ENCODE data around the gene SDSL. TPM values are rescaled to one million over a fixed set of nuclear protein-coding genes. Genes with fewer than 3 reads are reported as not detected.

Gene SDSL
- total RNA-seq, 1 experiment from 2014 or later: 0.52 TPM

GRCh38 chr12:113479590-113480335, 57.6 kb downstream of the SDSL start (continued):
- TF ChIP-seq KAT7 (CRISPR knock-in tag; IDR thresholded peaks at IDR 0.05; ENCODE audit: borderline replicate concordance) (0 out of 2 replicates have a peak, but pooled peaks have one; percentile 61), FOXJ3 (CRISPR knock-in tag; IDR thresholded peaks at IDR 0.05; ENCODE audit: borderline replicate concordance) (no peak), SMAD4 (CRISPR knock-in tag; IDR thresholded peaks at IDR 0.05) (peak; percentile 83), TP53 (CRISPR knock-in tag; IDR thresholded peaks at IDR 0.05) (peak; percentile 95), ETV6 (CRISPR knock-in tag; IDR thresholded peaks at IDR 0.05) (peak; percentile 87), CREM (CRISPR knock-in tag; IDR thresholded peaks at IDR 0.05) (peak; percentile 62; the same call in 1 of the 2 replicates), TCF7 (CRISPR knock-in tag; IDR thresholded peaks at IDR 0.05; ENCODE audit: low read depth) (no peak), ZNF423 (CRISPR knock-in tag; IDR thresholded peaks at IDR 0.05) (no peak), FOXP4 (CRISPR knock-in tag; IDR thresholded peaks at IDR 0.05) (peak; percentile 92), USF2 (CRISPR knock-in tag; IDR thresholded peaks at IDR 0.05) (0 out of 2 replicates have a peak, but pooled peaks have one; percentile 16), FOXK1 (CRISPR knock-in tag; IDR thresholded peaks at IDR 0.05) (peak; percentile 67; the same call in 1 of the 2 replicates), JUN (CRISPR knock-in tag; IDR thresholded peaks at IDR 0.05) (peak; percentile 95), MAX (CRISPR knock-in tag; IDR thresholded peaks at IDR 0.05) (peak; percentile 70; the same call in 1 of the 2 replicates), ARID4B (CRISPR knock-in tag; IDR thresholded peaks at IDR 0.05; ENCODE audit: borderline replicate concordance) (peak; percentile 99), MYBL2 (CRISPR knock-in tag; IDR thresholded peaks at IDR 0.05) (0 out of 2 replicates have a peak, but pooled peaks have one; percentile 44), ZNF219 (CRISPR knock-in tag; IDR thresholded peaks at IDR 0.05; ENCODE audit: borderline replicate concordance) (peak; percentile 91; the same call in 1 of the 2 replicates), RORB (CRISPR knock-in tag; IDR thresholded peaks at IDR 0.05) (no peak), PRDM15 (CRISPR knock-in tag; IDR thresholded peaks at IDR 0.05) (no peak)
- TF ChIP-seq, protein P1, sequence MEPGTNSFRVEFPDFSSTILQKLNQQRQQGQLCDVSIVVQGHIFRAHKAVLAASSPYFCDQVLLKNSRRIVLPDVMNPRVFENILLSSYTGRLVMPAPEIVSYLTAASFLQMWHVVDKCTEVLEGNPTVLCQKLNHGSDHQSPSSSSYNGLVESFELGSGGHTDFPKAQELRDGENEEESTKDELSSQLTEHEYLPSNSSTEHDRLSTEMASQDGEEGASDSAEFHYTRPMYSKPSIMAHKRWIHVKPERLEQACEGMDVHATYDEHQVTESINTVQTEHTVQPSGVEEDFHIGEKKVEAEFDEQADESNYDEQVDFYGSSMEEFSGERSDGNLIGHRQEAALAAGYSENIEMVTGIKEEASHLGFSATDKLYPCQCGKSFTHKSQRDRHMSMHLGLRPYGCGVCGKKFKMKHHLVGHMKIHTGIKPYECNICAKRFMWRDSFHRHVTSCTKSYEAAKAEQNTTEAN (CRISPR knock-in tag; IDR thresholded peaks at IDR 0.05): peak; percentile 90
- TF ChIP-seq, protein P2, sequence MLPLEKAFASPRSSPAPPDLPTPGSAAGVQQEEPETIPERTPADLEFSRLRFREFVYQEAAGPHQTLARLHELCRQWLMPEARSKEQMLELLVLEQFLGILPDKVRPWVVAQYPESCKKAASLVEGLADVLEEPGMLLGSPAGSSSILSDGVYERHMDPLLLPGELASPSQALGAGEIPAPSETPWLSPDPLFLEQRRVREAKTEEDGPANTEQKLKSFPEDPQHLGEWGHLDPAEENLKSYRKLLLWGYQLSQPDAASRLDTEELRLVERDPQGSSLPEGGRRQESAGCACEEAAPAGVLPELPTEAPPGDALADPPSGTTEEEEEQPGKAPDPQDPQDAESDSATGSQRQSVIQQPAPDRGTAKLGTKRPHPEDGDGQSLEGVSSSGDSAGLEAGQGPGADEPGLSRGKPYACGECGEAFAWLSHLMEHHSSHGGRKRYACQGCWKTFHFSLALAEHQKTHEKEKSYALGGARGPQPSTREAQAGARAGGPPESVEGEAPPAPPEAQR (CRISPR knock-in tag; IDR thresholded peaks at IDR 0.05): no peak
- TF ChIP-seq, protein P3, sequence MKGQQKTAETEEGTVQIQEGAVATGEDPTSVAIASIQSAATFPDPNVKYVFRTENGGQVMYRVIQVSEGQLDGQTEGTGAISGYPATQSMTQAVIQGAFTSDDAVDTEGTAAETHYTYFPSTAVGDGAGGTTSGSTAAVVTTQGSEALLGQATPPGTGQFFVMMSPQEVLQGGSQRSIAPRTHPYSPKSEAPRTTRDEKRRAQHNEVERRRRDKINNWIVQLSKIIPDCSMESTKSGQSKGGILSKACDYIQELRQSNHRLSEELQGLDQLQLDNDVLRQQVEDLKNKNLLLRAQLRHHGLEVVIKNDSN (CRISPR knock-in tag; IDR thresholded peaks at IDR 0.05): peak; percentile 77; the same call in 1 of the 2 replicates
- TF ChIP-seq, protein P4, sequence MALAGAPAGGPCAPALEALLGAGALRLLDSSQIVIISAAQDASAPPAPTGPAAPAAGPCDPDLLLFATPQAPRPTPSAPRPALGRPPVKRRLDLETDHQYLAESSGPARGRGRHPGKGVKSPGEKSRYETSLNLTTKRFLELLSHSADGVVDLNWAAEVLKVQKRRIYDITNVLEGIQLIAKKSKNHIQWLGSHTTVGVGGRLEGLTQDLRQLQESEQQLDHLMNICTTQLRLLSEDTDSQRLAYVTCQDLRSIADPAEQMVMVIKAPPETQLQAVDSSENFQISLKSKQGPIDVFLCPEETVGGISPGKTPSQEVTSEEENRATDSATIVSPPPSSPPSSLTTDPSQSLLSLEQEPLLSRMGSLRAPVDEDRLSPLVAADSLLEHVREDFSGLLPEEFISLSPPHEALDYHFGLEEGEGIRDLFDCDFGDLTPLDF (CRISPR knock-in tag; IDR thresholded peaks at IDR 0.05): peak; percentile 74; the same call in 1 of the 2 replicates
